GM23248 (cell line): ENCODE measurements around the gene TBCEL.

Experiments
- EZH2 ChIP-seq: fragments of 200-600 bp; sonication (generic); IDR thresholded peaks from 2 replicates; pipeline ENCODE4 v1.6.1; 2018; ENCODE audit warnings: antibody characterized with exemption, mild to moderate bottlenecking; ENCODE audit not compliant: insufficient read depth, poor library complexity, severe bottlenecking
- EZH2phosphoT487 ChIP-seq: fragments of 200-600 bp; sonication (generic); IDR thresholded peaks from 2 replicates; pipeline ENCODE4 v1.6.1; 2018; ENCODE audit warnings: antibody characterized with exemption, moderate library complexity, mild to moderate bottlenecking, low read depth; ENCODE audit not compliant: insufficient read depth

GRCh38 chr11:121035780-121036179, 11.9 kb downstream of the TBCEL start:
- no peak for TF ChIP-seq EZH2phosphoT487
- TF ChIP-seq EZH2, result no peak
